Keratinocyte (primary cell): ENCODE data around the gene PTPMT1. TPM values are rescaled to one million over a fixed set of nuclear protein-coding genes. Genes with fewer than 3 reads are reported as not detected.

Experiments
- DNase-seq: peaks from one replicate; pipeline ENCODE4 v3.0.0-alpha.2; 2011; ENCODE audit warnings: low read depth, missing footprints, low spot score
- FAIRE-seq: peaks from 2 replicates; lab custom pipeline; 2011; peaks lifted over from hg19 to GRCh38; lab: Jason Lieb, UNC
- H2AFZ ChIP-seq: 2 replicates; pipeline ENCODE4 v1.6.0; 2012; ENCODE audit warnings: low read length, control low read depth, inconsistent platforms; ENCODE audit not compliant: control insufficient read depth
- H3K27ac ChIP-seq: 2 replicates; pipeline ENCODE4 v1.5.1; 2011; ENCODE audit warnings: low read length; ENCODE audit not compliant: control insufficient read depth, insufficient read depth
- H3K27me3 ChIP-seq: 3 replicates; pipeline ENCODE4 v1.6.0; 2011; ENCODE audit warnings: low read length; ENCODE audit not compliant: control insufficient read depth, insufficient read depth; ENCODE audit errors: extremely low read depth
- H3K36me3 ChIP-seq, 2 experiments: 2 replicates in 1 of 2; 3 replicates in 1 of 2; pipeline ENCODE4 v1.5.1; 2011; ENCODE audit warnings: low read length in 2 of 2, mild to moderate bottlenecking in 1 of 2; ENCODE audit not compliant: control insufficient read depth in 2 of 2, insufficient read depth in 2 of 2; ENCODE audit errors: extremely low read depth in 1 of 2
- H3K4me1 ChIP-seq: 3 replicates; pipeline ENCODE4 v1.5.1; 2011; ENCODE audit warnings: low read length; ENCODE audit not compliant: control insufficient read depth, insufficient read depth; ENCODE audit errors: extremely low read depth
- H3K4me2 ChIP-seq: 3 replicates; pipeline ENCODE4 v1.6.0; 2011; ENCODE audit warnings: low read depth, low read length; ENCODE audit not compliant: control insufficient read depth, insufficient read depth; ENCODE audit errors: extremely low read depth
- H3K4me3 ChIP-seq, 3 experiments: fragments of 200-600 bp in 1 of 3; sonication (generic) in 1 of 3; 2 replicates in 2 of 3; 3 replicates in 1 of 3; pipeline ENCODE4 v1.5.1; 2011 to 2016; ENCODE audit warnings: low read length in 3 of 3, mild to moderate bottlenecking in 3 of 3, control low read depth in 2 of 3, inconsistent platforms in 1 of 3, low read depth in 1 of 3, mixed read lengths in 1 of 3, mixed run types in 1 of 3, moderate library complexity in 1 of 3; ENCODE audit not compliant: control insufficient read depth in 2 of 3, insufficient read depth in 2 of 3; ENCODE audit errors: extremely low read depth in 1 of 3
- H3K79me2 ChIP-seq: 2 replicates; pipeline ENCODE4 v1.6.0; 2012; ENCODE audit warnings: low read length; ENCODE audit not compliant: control insufficient read depth, insufficient read depth
- H3K9ac ChIP-seq: 3 replicates; pipeline ENCODE4 v1.6.0; 2011; ENCODE audit warnings: low read length; ENCODE audit not compliant: control insufficient read depth, insufficient read depth; ENCODE audit errors: extremely low read depth
- H3K9me1 ChIP-seq: 3 replicates; pipeline ENCODE4 v1.6.0; 2011; ENCODE audit warnings: low read length; ENCODE audit not compliant: control insufficient read depth, insufficient read depth; ENCODE audit errors: extremely low read depth
- H3K9me3 ChIP-seq: 2 replicates; pipeline ENCODE4 v1.5.1; 2012; ENCODE audit warnings: low read depth, low read length; ENCODE audit not compliant: control insufficient read depth
- H4K20me1 ChIP-seq: 3 replicates; pipeline ENCODE4 v1.6.0; 2011; ENCODE audit warnings: low read length; ENCODE audit not compliant: control insufficient read depth, insufficient read depth; ENCODE audit errors: extremely low read depth
- EZH2 ChIP-seq: IDR thresholded peaks from one replicate; pipeline ENCODE4 v1.6.1; 2012; ENCODE audit warnings: inconsistent platforms, mild to moderate bottlenecking, low read length, moderate library complexity
- dilution Hi-C: fragments of 300-500 bp; cut with MboI; formaldehyde crosslinking; loops from one replicate; pipeline ENCODE4 v1.7.0; 2020; ENCODE audit warnings: low sequenced_read_pairs; ENCODE audit not compliant: extremely low pct_ligation_motif_present
- polyA plus RNA-seq, 5 experiments: library from polyadenylated mRNA; depleted of rRNA in 3 of 5; stranded (reverse) in 3 of 5; stranded (forward) in 1 of 5; unstranded in 1 of 5; fragments of >200 nt; gene quantifications; 1 replicate in 1 of 5; 2 replicates in 3 of 5; 3 replicates in 1 of 5; pipeline versions ENCODE4 v1.2.1 to v1.2.3, GENCODE V29; 2011 to 2012; ENCODE audit warnings: missing spikeins in 2 of 5, low read depth in 1 of 5, low replicate concordance in 1 of 5
- TF ChIP-seq, protein P1 (sequence below), 3 experiments: IDR thresholded peaks in 1 of 3; conservative IDR thresholded peaks in 1 of 3; optimal IDR thresholded peaks in 1 of 3; 2 replicates in 2 of 3; 3 replicates in 1 of 3; pipeline versions ENCODE3 to v1.5.1; 2011; ENCODE audit warnings: low read length in 3 of 3, mild to moderate bottlenecking in 3 of 3, moderate library complexity in 2 of 3, control low read depth in 1 of 3, inconsistent platforms in 1 of 3; ENCODE audit not compliant: insufficient read depth in 2 of 3; ENCODE audit errors: extremely low read depth in 1 of 3

Gene PTPMT1
- polyA plus RNA-seq, 1 donor (not counting 4 experiments of a cell fraction or from before 2014, with no cell fraction given), result 64.9 TPM

DNA sequence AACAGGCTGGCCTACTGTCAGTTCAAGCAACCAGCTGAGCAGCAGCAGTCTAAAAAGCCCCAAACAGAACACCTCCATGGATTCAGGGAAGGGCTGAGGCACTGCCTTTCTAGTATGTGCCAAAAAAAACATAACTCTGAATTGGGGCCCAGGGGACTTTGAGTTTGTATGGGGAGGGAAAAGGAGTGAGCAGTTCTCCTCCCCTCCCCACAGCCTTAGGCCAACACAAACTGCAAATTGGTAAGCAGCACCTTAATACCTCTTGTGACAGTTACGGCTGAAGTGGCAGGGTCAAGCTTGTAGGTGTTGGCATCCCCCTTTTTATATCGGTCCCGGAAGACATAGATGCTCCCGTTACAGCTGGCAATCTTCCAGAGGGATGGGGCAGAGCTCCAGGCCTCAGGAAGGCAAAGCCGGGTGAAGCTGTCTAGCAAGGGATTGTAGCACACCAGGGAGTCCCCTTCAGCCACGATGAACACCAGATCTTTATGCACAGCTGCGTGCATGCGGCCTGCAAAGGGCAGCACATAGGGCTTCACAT is 7.4 kb downstream of the PTPMT1 start:
- H3K9me1 ChIP-seq, result peaks cover 3% of the 10 kb centered on the region
- no peak for DNase-seq
- peak overlapping the region; percentile 63 for H3K27ac ChIP-seq
- FAIRE-seq, result no peak
- dilution Hi-C loops, result no loop called here
- H3K79me2 ChIP-seq, result peaks cover 46% of the 10 kb centered on the region
- H4K20me1 ChIP-seq, result peaks cover 9% of the 10 kb centered on the region
- H3K36me3 ChIP-seq, result peaks cover 7 to 30% of the 10 kb centered on the region in 2 experiments
- H3K9ac ChIP-seq, result peak overlapping the region; percentile 35
- H3K4me1 ChIP-seq, result peaks cover 35% of the 10 kb centered on the region
- peak overlapping the region; percentile 37 for H3K4me2 ChIP-seq
- H3K4me3 ChIP-seq, result peak overlapping the region in 1 of 3 experiments; percentile 11
- no peak overlapping the region for H2AFZ ChIP-seq
- TF ChIP-seq, protein P1, sequence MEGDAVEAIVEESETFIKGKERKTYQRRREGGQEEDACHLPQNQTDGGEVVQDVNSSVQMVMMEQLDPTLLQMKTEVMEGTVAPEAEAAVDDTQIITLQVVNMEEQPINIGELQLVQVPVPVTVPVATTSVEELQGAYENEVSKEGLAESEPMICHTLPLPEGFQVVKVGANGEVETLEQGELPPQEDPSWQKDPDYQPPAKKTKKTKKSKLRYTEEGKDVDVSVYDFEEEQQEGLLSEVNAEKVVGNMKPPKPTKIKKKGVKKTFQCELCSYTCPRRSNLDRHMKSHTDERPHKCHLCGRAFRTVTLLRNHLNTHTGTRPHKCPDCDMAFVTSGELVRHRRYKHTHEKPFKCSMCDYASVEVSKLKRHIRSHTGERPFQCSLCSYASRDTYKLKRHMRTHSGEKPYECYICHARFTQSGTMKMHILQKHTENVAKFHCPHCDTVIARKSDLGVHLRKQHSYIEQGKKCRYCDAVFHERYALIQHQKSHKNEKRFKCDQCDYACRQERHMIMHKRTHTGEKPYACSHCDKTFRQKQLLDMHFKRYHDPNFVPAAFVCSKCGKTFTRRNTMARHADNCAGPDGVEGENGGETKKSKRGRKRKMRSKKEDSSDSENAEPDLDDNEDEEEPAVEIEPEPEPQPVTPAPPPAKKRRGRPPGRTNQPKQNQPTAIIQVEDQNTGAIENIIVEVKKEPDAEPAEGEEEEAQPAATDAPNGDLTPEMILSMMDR (optimal IDR thresholded peaks at IDR 0.05 in 1 of 3, IDR thresholded peaks at IDR 0.05 in 1 of 3, conservative IDR thresholded peaks at IDR 0.05 in 1 of 3; ENCODE audit: extremely low read depth in 1 of 3, insufficient read depth in 2 of 3, low read length in 3 of 3), result no peak
- TF ChIP-seq EZH2, result no peak
- no peaks in the 10 kb centered on the region for H3K27me3 ChIP-seq
- no peaks in the 10 kb centered on the region for H3K9me3 ChIP-seq

DNA sequence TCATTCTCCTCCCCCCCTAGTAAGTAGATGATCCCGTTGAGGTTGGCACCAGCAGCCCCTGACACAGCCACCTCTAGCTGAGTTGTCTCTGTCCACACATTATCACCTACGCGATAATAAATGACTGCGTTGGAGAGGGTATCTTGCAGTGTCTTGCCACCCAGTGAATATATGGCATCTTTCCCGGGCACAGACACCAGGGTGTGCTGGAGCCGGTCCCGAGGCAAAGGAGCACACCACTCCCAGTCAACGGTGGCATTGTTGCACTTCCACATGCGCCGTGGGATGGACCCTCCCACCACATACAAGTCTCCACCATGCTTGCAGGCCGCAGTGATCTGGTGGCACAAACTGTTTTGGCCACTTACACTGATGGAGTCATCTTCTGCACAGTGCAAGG is 7.9 kb downstream of the PTPMT1 start:
- H3K9me3 ChIP-seq, result no peaks in the 10 kb centered on the region
- FAIRE-seq, result no peak
- H3K36me3 ChIP-seq, result peaks cover 6 to 30% of the 10 kb centered on the region in 2 experiments
- peaks cover 3% of the 10 kb centered on the region for H3K9me1 ChIP-seq
- H3K27me3 ChIP-seq, result no peaks in the 10 kb centered on the region
- peak overlapping the region; percentile 3 for H3K27ac ChIP-seq
- DNase-seq, result no peak
- peaks cover 40% of the 10 kb centered on the region for H3K4me1 ChIP-seq
- H4K20me1 ChIP-seq, result peaks cover 9% of the 10 kb centered on the region
- H3K9ac ChIP-seq, result no peak overlapping the region
- peak overlapping the region in 1 of 3 experiments; percentile 11 for H3K4me3 ChIP-seq
- dilution Hi-C loops, result no loop called here
- TF ChIP-seq EZH2, result no peak
- TF ChIP-seq, protein P1 (optimal IDR thresholded peaks at IDR 0.05 in 1 of 3, IDR thresholded peaks at IDR 0.05 in 1 of 3, conservative IDR thresholded peaks at IDR 0.05 in 1 of 3; ENCODE audit: extremely low read depth in 1 of 3, insufficient read depth in 2 of 3, low read length in 3 of 3), result no peak
- peaks cover 46% of the 10 kb centered on the region for H3K79me2 ChIP-seq
- H3K4me2 ChIP-seq, result no peak overlapping the region
- no peak overlapping the region for H2AFZ ChIP-seq
